ENCODE measurements around the gene HES5. TPM values are rescaled to one million over a fixed set of nuclear protein-coding genes. Genes with fewer than 3 reads are reported as not detected.

HES5 gene
- total RNA-seq, 1 experiment from 2014 or later = not detected

- Histone ChIP-seq H2AK5ac (ENCODE audit: insufficient read length, low read length) (no peak overlapping the region), H3K4me2 (ENCODE audit: insufficient read depth, insufficient read length, low read length) (no peak overlapping the region), H3K23ac (ENCODE audit: insufficient read length, low read depth, low read length) (no peak overlapping the region), H3T11ph (ENCODE audit: low read length) (no peak overlapping the region), H3K18ac (ENCODE audit: insufficient read length, low read depth, low read length) (no peak overlapping the region), H3K9me3 (ENCODE audit: control insufficient read depth, low read depth, low read length) (no peaks in the 10 kb centered on the region), H3K56ac (ENCODE audit: insufficient read length, low read depth, low read length) (no peak overlapping the region), H3K79me2 (ENCODE audit: insufficient read depth, low read length) (no peaks in the 10 kb centered on the region), H2BK120ac (ENCODE audit: low read depth, low read length, poor library complexity, severe bottlenecking) (no peak overlapping the region), H3K79me1 (ENCODE audit: insufficient read depth, low read depth, low read length, poor library complexity, severe bottlenecking) (no peaks in the 10 kb centered on the region), H2BK5ac (ENCODE audit: insufficient read length, low read length) (no peak overlapping the region), H3K23me2 (ENCODE audit: insufficient read length, low read depth, low read length, poor library complexity, severe bottlenecking) (no peaks in the 10 kb centered on the region), H2AFZ (ENCODE audit: low read length) (no peak overlapping the region), H4K91ac (ENCODE audit: insufficient read length, low read depth, low read length) (no peak overlapping the region), H3K14ac (ENCODE audit: insufficient read depth, low read length) (no peak overlapping the region), H3K4me1 (ENCODE audit: insufficient read depth, low read length) (no peaks in the 10 kb centered on the region), H4K20me1 (ENCODE audit: control insufficient read depth, insufficient read depth, insufficient read length) (peaks cover 3% of the 10 kb centered on the region), H4K5ac (ENCODE audit: insufficient read length, low read depth, low read length) (no peak overlapping the region), H2BK20ac (ENCODE audit: low read depth, low read length, poor library complexity, severe bottlenecking) (no peak overlapping the region), H3K4ac (ENCODE audit: low read depth, low read length) (no peak overlapping the region), H3K27ac (ENCODE audit: insufficient read length, low read depth, low read length) (no peak overlapping the region), H3K27me3 (ENCODE audit: insufficient read depth, low read length) (no peaks in the 10 kb centered on the region), H3K9ac (ENCODE audit: extremely low read depth, insufficient read length, low read length) (no peak overlapping the region), H4K8ac (replicated peaks; ENCODE audit: insufficient read length, low read depth, low read length) (no peak overlapping the region), H2BK15ac (ENCODE audit: low read depth, low read length) (no peak overlapping the region), H2BK12ac (ENCODE audit: insufficient read length, low read depth, low read length) (no peak overlapping the region)
- no peak for TF ChIP-seq CTCF (conservative IDR thresholded peaks at IDR 0.05)
- Mint-ChIP-seq H3K36me3 (ENCODE audit: insufficient read depth in 1 of 3, low read depth in 3 of 3) (peaks cover 17 to 59% (median 54%) of the 10 kb centered on the region in 3 experiments; a peak in 6 of 7 replicates), H3K9me3 (no peaks in the 10 kb centered on the region), H3K27me3 (ENCODE audit: low read depth) (no peaks in the 10 kb centered on the region), H3K27ac (no peak overlapping the region), H3K4me1 (no peaks in the 10 kb centered on the region), H3K4me3 (no peak overlapping the region)
- no peak for DNase-seq
- no CpG with 5 or more reads among the region's 31 CpGs for WGBS (ENCODE audit: extremely low coverage, insufficient read length, low lambda C conversion rate)
Measured at GRCh38 chr1:2512862-2513421, 17.1 kb downstream of the HES5 start.
